Stimulated activated CD4-positive, alpha-beta T cell treated with anti-CD3 and anti-CD28 coated beads, Interleukin-2, amount 100 ng/mL, for 4 hours (primary cell): Measurements from ENCODE around the gene RIPOR2.
"Not testable (repeated sequence)": the region's sequence is repeated elsewhere in the genome, so short reads cannot be mapped to it uniquely, and the experiment has no call there.

Source experiments
- DNase-seq: peaks from one replicate; pipeline ENCODE4 v3.0.0-alpha.2; 2020; ENCODE audit warnings: low read depth

RIPOR2 gene

DNA sequence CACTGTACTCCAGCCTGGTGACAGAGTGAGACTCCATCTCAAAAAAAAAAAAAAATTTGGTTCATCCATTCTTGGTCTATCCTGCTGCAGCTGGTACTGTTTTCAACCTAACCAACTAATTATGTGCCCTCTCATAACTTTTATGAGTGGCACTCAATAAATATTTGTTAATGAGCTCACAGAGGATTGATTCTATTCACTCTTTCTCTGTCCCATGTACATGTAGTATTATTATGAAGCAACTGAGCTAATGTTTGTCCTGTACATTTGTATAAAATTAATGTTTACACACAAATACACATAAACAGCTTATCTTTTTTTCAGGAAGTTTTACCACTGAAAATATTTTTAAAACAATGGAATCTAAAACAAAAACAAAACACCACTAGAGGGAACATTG is 10.1 kb downstream of the RIPOR2 start:
- DNase-seq = no peak

DNA sequence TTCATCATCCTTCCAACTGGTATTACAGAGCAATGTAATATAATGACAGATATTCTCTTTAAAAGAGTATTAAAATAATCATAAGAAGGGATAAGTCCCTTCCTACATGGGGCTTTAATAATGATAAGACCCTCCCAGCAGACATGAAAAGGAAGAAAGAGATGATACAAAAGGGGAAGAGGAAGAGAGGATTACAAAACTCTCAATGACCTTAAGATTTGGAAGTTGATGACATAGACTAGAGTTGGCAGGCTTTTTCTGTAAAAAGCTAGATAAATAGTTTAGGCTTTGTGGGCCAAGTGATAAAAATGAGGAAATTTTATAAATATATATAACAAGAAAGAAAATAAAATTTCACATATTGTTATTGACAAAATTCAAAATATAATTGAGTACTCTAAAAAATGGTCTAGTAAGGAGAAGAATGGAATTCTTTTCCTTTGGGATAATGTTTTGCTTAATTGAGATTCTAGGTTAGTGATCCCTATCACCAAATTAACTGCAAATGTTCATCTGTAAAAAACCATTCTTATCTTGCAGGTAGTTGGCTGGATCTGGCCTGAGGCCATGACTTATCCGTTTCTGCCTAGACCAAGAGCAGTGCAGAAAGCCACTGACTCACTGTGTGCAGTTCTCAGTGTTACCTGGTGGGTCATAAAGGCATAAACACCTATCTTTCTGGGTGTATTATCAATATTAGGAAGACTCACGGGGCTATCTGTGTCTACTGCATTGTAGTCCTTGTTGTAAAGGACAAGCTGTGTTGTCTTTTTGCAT is 11.0 kb downstream of the RIPOR2 start:
- DNase-seq = no peak

DNA sequence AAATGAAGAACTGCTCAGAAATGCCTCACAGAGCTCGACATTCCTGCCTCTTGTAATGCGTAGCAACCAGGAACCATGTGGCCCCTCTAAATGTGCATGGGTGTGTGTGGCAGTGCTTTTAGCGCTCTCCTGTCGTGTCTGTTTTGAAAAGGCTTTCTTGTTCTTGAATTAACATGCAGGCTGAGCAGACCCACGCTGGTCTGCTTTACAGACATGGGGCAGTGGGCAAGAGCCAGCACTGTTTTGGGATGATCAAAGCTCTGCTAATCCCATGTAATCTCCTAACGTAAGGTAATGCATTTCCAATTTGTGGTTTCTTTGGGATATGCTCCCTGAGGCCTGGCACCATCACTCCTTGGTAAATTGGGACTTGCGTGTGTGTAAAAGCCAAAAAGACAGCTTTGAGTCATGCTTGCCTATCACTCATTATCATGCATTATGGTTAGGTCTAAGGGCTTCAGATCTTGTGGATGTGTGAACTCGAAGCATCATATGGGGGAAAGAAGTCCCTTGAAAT is 11.8 kb downstream of the RIPOR2 start:
- no peak for DNase-seq

- no peak for DNase-seq
Observed at GRCh38 chr6:24922814-24923213, 12.9 kb downstream of the RIPOR2 start.

DNA sequence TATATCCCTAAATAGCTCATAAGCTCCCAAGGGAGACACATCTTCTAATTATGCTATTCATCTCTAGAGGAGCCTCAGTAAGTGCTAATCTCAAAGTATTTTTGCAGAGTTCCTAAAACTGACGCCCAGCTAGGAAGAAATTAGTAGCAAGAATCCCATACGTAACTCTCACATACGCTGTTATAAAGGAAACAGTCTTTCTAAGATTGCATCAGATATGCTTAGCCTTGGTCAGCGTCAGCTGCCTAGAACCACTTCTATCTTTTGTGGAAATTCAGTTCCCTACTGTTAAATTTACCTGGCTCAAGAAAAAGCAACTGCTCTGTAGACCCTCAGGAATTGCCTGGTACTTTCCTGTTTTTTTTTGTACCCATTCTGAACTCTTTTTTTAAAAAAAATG is 13.6 kb downstream of the RIPOR2 start:
- DNase-seq = no peak

- DNase-seq = no peak
Observed at GRCh38 chr6:24920136-24920535, 15.6 kb downstream of the RIPOR2 start.

- no peak for DNase-seq
Observed at GRCh38 chr6:24919056-24919892, 16.5 kb downstream of the RIPOR2 start.

DNA sequence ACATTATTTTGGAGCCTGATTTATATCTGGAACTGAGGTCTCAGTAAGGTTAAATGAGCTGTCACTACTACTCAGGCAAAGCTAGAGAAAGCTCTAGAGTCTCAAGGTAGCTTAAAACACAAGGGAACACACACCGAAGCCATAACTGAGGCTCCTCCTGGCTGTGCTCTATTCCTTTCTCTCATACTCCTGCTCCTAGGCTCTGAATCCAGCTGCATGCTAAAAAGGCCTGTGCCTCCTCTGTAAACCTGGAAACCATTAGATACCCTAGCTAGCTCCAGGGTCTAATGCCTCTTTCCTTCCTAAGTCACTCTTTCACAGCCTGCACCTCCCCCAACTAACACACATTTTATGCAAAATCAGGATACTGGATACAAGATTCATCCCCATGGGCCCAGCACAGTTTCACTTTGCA is 17.1 kb downstream of the RIPOR2 start:
- DNase-seq = no peak

GRCh38 chr6:24916496-24916895 is 19.3 kb downstream of the RIPOR2 start:
- DNase-seq = no peak

DNA sequence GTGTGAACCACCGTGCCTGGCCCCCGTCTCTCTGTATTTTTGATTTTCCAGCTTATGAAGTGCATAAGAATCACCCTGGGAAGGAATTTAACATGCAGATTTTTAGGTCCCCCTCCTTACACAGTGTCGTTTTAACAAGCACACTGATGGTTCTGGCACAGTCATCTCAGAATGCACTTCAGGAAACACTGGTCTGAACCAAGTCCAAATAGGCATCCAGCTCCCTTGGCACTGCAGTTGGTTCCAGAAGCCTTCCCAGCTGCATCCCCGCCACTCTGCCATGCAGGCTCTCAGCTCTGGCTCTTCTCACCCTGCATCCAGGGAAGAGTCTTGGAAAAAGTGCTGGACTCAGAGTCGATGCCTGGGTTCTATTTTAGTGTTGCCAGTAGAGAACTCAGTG is 20.1 kb downstream of the RIPOR2 start:
- DNase-seq = no peak

DNA sequence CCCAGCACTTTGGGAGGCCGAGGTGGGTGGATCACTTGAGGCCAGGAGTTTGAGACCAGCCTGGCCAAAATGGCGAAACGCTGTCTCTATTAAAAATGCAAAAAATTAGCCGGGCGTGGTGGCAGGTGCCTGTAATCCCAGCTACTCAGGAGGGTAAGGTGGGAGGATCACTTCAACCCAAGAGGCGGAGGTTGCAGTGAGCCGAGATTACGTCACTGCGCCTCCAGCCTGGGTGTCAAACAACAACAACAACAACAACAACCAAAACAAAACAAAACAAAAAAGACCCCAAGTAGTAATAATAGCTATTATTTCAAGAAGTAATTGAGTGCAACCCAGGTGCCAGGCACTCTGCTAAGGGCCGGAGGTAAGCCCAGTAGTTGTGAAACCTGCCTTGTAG is 21.7 kb downstream of the RIPOR2 start:
- DNase-seq = not testable (repeated sequence)

DNA sequence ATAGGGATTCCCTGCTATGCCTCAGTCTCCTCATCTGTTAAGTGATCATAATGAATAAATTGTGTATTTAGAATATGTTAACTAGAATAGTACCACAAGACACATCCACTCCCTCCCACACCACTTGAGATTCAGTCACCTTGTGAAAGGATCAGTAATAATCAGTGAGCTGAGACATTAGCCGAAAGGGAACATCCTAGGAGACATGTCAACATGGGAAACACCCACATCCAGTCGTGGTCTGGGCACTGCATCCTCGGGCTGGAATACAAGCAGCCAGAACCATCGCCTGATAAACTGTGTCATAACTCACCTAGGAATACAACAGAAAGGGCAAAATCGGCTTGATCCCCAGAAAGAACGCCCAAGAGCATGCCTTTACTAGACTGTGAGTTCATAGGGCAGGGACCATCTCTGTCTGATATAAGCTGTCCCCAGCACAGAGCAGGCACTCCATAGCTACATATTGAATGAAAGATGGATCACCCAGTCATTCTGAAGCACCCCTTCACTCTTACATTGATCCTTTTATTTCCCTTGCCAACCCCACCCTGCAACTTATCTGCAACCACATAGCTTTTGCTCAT is 23.9 kb downstream of the RIPOR2 start:
- DNase-seq = no peak

GRCh38 chr6:24910961-24911725 is 24.6 kb downstream of the RIPOR2 start:
- peak; percentile 39 for DNase-seq

DNA sequence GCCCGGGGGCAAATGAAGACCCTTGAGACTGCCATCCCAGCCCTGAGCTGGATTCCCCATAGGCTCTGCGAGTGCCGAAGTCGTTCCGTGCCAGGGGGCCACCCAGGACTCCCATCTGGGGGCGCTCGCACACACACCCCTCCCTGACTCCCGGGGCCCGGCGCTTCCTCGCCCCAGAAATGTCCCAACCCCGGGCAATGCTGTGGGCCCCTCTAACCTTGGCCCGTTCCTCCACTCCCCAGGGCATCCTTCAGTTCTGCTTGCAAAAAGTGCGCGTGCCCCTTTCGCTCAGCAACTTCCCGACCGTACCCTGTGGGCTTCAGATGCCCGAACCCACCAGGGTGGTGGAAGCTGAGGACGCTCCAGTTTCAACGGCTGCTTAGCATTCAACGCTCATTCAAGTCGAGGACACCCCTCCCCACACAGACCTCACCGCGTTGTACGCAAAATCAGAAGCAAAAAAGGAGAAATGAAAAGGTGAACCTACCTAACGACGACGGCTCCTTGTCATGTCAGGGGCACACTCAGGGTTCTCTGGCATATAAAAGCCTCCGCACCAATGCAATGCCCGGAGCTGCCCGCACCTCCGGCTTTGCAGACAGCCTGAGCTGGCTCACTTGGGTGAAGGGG is 25.3 kb downstream of the RIPOR2 start:
- no peak for DNase-seq

- no peak for DNase-seq
Observed at GRCh38 chr6:24909241-24910216, 26.2 kb downstream of the RIPOR2 start.

DNA sequence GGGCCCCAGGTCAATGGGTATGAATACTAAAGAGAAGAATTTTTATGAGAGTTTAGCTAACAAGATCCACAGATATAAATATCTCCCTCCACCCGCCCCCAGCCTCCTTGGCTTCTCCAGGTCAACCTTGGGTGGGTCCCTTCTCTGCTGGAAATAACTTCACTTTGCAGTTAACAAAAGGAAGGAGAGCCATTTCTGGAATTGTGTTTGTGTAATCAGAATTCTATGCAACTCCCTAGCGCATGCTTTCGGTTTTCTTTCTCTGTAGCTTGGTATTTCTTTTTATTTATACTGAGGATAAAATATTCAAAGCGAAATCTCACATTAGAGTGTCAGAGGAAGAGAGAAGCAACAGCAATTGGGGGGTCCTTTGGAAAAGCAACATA is 27.1 kb downstream of the RIPOR2 start:
- no peak for DNase-seq

DNA sequence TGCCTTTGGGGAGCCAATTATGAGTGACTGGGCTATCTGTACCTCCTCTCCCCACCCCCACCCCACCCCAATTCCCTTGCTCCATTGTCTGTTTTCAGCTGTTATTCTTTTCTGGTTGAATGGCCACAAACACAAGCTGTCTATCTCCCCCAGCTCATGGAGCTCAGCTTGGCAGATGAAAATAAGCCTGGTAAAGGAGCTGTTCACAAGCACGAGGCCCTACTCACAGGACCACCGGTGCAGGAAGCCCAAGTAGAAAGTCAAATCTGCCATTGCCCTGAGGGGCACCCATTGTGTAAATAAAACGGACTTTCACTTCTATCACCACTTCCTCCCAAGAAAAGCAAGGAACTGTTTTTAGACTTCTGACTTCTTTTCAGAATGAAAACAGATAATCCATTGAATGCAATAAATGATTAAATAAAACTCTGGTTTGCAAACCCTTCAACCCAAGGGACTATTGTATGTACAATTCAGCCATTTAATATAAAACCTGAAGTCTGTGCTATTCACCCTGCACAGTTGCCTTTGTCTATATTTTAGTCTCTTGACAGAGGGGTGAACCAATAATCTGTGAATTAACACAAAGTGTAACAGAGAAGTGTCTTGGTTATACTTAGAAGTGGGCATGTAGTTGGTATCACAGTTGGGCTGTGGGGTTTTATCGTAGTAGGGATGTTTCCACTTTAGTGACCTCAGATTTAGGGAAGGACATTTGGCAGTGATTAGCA is 27.7 kb downstream of the RIPOR2 start:
- no peak for DNase-seq

DNA sequence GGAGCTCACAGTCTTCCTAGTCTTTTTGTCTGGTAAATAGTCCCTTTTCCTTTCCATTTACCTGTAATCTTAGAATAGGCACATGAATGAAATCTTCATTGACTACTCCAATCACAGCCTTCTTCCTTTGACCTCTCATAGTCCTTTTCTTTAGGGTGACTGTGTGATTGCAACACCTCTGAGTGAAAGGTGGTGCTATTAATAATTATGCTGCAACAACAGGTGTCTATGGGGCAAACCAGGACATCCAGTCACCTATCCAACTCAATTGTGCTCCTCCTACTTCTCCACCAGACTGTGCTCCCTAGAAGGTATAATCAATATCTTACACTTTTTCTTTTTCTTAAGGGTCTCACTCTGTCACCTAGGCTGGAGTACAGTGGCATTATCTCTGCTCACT is 29.4 kb downstream of the RIPOR2 start:
- no peak for DNase-seq

- no peak for DNase-seq
Observed at GRCh38 chr6:24905483-24905882, 30.3 kb downstream of the RIPOR2 start.

DNA sequence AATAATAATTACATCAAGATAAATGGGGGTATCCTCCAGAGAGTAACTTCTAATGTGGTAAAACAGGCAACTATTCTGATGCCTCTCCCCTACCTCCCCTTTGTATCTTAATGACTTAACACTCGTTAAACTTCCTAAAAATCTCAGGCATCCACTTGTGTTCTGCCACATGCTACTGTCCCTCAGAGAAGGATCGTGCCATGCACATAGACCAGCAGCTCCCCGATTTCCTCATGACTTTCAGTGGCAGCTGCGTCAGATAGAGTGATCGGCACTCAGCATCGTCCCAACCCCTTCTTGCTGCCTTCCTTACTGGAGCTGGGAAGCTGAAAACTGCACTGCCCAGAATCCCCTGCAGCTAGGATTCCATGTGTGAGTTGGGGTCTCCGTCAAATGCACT is 32.1 kb downstream of the RIPOR2 start:
- no peak for DNase-seq
